ENCODE data around the gene PGR.

The PGR gene

DNA sequence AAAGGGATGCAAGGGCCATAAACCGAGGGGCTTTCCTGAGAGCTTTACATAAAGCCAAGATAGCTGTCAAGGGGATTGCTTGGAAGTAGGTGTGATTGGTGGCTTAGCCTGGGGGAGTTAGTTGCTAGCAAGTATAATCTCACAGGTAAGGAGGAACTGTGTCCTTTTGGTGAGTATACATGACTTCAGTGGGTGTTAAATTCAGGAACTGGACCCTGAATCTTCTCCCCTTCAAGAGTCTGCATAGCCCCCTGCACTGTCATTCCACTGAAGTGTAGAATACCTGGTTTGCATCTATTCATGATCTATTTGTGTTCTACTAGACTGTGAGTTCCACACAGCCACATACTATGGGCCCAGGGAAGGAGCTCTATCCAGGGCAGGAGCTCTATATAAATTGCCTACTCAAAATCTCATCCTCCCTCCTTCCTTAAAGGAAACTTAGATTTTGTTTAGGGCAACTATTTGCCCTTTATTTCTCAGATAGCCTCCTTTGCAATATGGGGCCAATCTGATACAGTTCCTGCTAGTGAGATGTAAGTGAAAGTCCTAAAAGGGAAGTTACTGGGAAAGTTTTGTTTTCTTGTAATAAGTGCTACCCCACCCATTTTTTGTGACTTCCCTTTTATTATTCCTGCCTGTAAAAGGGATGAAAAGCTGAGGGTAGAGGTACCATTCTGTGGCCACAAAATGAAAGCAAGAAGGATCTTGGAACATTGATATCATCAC is 120.5 kb downstream of the PGR start:
- DNase-seq = no peak

DNA sequence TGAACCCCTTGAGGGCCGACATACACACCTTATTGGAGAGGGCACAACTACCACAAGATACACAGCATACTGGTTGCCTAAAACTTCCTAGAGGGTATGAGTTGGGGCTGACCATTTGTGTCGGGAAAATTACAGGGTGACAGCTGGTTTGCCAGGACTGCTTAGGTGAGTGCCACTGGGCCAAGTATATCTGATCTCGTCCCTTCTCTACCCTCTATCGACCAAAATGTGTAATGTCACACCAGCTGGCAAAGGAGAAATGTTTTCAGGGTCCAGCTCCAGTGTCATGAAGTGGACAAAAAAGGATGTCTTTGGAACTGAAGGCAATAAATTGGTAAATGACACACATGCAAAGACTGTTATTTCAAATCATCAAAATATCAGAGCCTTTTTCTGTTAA is 126.1 kb downstream of the PGR start:
- DNase-seq = no peak

- DNase-seq = no peak
Measured at GRCh38 chr11:100999756-101000155, 129.9 kb downstream of the PGR start.

DNA sequence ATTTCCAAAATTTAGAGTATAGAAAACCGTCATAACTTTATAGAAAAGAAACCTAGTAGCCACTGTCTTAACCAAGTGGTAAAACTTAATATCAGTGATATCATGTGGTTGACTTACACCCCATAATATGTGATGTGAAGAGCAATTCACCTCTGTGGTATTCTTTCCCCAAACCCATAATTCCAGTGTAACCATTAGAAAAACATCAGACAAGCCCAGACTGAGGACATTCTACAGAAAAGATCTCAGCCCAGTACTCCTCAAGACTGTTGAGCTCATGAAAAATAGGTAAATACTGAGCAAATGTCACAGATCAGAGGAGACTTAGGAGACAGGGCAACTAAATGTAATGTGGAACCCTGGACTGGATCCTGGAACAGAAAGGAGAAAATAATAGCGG is 134.6 kb downstream of the PGR start:
- no peak for DNase-seq

GRCh38 chr11:100991541-100991940 is 138.1 kb downstream of the PGR start:
- DNase-seq = no peak

GRCh38 chr11:100990931-100991330 is 138.7 kb downstream of the PGR start:
- no peak for DNase-seq

DNA sequence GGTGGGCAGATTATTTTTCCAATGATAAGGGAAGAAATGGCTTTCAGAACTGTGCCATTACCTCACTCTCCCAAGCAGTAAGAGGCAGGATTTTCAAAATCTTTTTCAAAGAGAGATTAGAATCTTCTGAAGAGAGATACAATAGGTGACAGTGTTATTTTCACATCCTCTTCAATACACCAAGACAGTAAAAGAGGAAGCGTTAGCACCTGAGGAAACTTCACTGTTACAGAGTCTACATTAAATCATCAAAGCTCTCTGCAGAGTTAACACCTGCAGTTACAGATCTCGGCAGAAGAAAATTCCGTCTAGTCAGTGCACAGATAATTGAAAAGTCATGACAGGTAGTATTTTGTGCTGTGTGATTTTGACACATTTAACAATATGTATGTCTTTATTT is 144.9 kb downstream of the PGR start:
- no peak for DNase-seq

DNA sequence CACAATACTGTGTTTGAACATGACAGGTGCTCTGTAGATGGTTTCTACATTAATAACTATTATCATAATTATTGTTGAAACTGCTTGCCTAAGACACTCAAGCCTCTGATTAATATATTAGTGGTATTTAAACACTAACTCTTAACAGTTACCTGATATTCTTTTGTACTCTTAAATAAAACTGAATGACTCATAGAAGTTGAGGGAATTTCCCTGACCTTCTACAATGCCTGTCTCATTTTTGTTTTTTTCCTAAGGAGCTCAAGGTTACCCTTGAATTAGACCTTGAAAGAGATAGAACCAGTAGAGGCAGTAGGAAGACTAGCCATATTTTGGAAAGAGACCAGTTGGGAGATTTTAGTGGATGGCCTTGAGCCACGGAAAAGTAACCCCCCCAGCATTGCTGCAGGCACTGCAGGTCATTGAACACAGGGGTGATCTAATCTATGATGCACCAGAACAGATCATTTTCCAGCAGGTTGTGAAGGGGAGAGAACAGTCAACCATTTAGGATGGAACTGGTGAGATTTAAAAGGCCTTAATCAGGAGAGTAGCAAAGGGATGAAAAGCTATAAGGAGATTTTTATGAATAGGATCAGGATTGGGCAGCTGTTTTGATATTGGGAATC is 148.3 kb downstream of the PGR start:
- DNase-seq = no peak

DNA sequence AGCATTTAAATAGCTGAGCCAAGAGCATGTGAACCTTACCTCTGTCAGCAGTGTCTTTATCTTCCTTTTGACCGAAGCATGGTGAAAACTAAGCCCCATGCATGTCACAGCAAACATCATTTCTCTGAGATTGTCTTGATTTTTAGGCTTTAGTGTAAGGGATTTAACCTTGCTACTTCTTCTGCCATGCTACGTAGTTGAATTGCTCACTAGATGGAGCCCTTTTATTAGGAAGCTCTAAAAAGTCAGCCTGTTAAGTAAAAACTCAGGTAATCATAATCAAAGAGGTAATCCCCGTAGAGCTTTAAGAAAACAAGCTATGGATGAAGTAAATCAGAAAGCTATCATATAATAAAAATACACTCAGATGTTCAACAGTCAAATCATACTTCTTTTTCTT is 149.5 kb downstream of the PGR start:
- DNase-seq = no peak

All from CD4-positive, alpha-beta T cell treated with Interleukin-4 for 1 hour (primary cell).